Caco-2 (cell line): ENCODE measurements around the gene CCT8L2. TPM values are rescaled to one million over a fixed set of nuclear protein-coding genes. Genes with fewer than 3 reads are reported as not detected.
"Not testable (repeated sequence)": the region's sequence is repeated elsewhere in the genome, so short reads cannot be mapped to it uniquely, and the experiment has no call there.

Experiments
- BruUV-seq: library from RNA; stranded (reverse); fragments of 400-500 nt; replicated peaks from 2 replicates; lab custom pipeline; 2021; lab: Mats Ljungman, UMichigan
- CTCF ChIA-PET: fragments of 300-600 bp; sonication (Branson Sonifier 250); formaldehyde crosslinking; loops from one replicate; lab custom pipeline; 2022; ENCODE audit warnings: antibody characterized with exemption; lab: Charles Lee
- POLR2A ChIA-PET: fragments of 300-600 bp; sonication (Branson Sonifier 250); formaldehyde crosslinking; loops from one replicate; lab custom pipeline; 2022; ENCODE audit warnings: antibody characterized with exemption; lab: Charles Lee
- DNase-seq, 2 experiments: peaks; one replicate each; pipeline versions ENCODE4 v3.0.0 to v3.0.0-alpha.2; 2020 to 2022
- H3K27me3 ChIP-seq: replicated peaks from 2 replicates; pipeline ENCODE4 v1.6.0; 2011; ENCODE audit warnings: low read length; ENCODE audit not compliant: control insufficient read depth, insufficient read depth
- H3K36me3 ChIP-seq: 2 replicates; pipeline ENCODE4 v1.5.1; 2011; ENCODE audit warnings: low read length; ENCODE audit not compliant: control insufficient read depth, insufficient read depth
- H3K4me1 ChIP-seq: fragments of 250-450 bp; sonication (Bioruptor Pico); 2 replicates; pipeline ENCODE4 v1.5.1; 2020; ENCODE audit warnings: mild to moderate bottlenecking
- H3K4me3 ChIP-seq: 2 replicates; pipeline ENCODE4 v1.5.1; 2011; ENCODE audit warnings: low read depth, mild to moderate bottlenecking, control low read depth, low read length
- H3K9me3 ChIP-seq: fragments of 250-450 bp; sonication (Bioruptor Pico); 2 replicates; pipeline ENCODE4 v1.5.1; 2020; ENCODE audit warnings: mild to moderate bottlenecking, moderate library complexity
- H3K27ac Mint-ChIP-seq: one replicate; pipeline ENCODE4 v1.8.0; 2022; ENCODE audit warnings: mixed read lengths; ENCODE audit not compliant: unreplicated experiment
- H3K27me3 Mint-ChIP-seq: one replicate; pipeline ENCODE4 v1.8.0; 2022; ENCODE audit warnings: mixed read lengths; ENCODE audit not compliant: insufficient read depth, unreplicated experiment
- H3K36me3 Mint-ChIP-seq: one replicate; pipeline ENCODE4 v1.8.0; 2022; ENCODE audit warnings: mild to moderate bottlenecking, mixed read lengths; ENCODE audit not compliant: insufficient read depth, unreplicated experiment
- H3K4me1 Mint-ChIP-seq: one replicate; pipeline ENCODE4 v1.8.0; 2022; ENCODE audit warnings: low read depth, mixed read lengths; ENCODE audit not compliant: unreplicated experiment
- H3K4me3 Mint-ChIP-seq: one replicate; pipeline ENCODE4 v1.8.0; 2022; ENCODE audit warnings: mild to moderate bottlenecking, moderate library complexity, mixed read lengths; ENCODE audit not compliant: unreplicated experiment
- H3K9me3 Mint-ChIP-seq: one replicate; pipeline ENCODE4 v1.8.0; 2022; ENCODE audit warnings: mixed read lengths; ENCODE audit not compliant: unreplicated experiment
- CTCF ChIP-seq, 2 experiments: fragments of 200-600 bp in 1 of 2; IDR thresholded peaks; 1 replicate in 1 of 2; 2 replicates in 1 of 2; pipeline versions ENCODE4 v1.5.1 to v1.8.0; 2011 to 2022; ENCODE audit warnings: antibody characterized with exemption in 1 of 2, control low read depth in 1 of 2, inconsistent platforms in 1 of 2, low read depth in 1 of 2, low read length in 1 of 2, mild to moderate bottlenecking in 1 of 2, moderate library complexity in 1 of 2; ENCODE audit not compliant: insufficient read depth in 1 of 2, severe bottlenecking in 1 of 2, unreplicated experiment in 1 of 2
- intact Hi-C: fragments of 100-400 bp; cut with micrococcal nuclease; formaldehyde crosslinking; loops from one replicate; pipeline ENCODE4 v1.10.0; 2022; ENCODE audit not compliant: unreplicated experiment
- total RNA-seq: library from RNA; stranded (reverse); gene quantifications from 2 replicates; pipeline ENCODE4 v1.2.3, GENCODE V29; 2022

The CCT8L2 gene
- total RNA-seq, 1 experiment from 2014 or later, result not detected

DNA sequence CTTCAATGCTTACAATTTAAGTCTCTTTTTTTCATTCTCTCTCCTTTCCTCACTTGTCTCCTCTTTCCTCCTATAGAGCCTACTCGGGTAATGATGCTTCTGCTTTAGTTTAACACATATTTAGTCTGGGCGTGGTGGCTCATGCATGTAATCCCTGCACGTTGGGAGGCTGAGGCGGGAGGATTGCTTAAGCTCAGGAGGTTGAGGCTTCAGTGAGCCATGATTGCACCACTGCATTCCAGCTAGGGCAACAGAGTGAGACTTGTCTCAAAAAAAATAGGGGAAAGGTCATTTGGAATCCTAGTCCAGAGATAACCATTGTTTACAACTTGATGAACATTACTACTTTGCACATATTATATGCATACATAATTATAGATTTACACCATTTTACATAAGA lies 1.4 kb upstream of the CCT8L2 start:
- no peaks in the 10 kb centered on the region for H3K4me1 ChIP-seq
- CTCF ChIA-PET, result no interaction called here
- intact Hi-C loops, result no loop called here

GRCh38 chr22:16592231-16592630 lies 379 bp downstream of the CCT8L2 start:
- H3K36me3 Mint-ChIP-seq, POLR2A ChIA-PET, H3K36me3 ChIP-seq, H3K4me3 Mint-ChIP-seq, H3K27ac Mint-ChIP-seq, H3K9me3 Mint-ChIP-seq, H3K4me1 ChIP-seq, BruUV-seq, H3K27me3 Mint-ChIP-seq, intact Hi-C loops, H3K4me3 ChIP-seq, H3K9me3 ChIP-seq, H3K27me3 ChIP-seq, DNase-seq, CTCF ChIA-PET, H3K4me1 Mint-ChIP-seq: not testable (repeated sequence)

More for the DNA sequence above, 1.4 kb upstream of the CCT8L2 start:
- Histone ChIP-seq H3K27me3 (no peaks in the 10 kb centered on the region), H3K4me3 (no peak overlapping the region), H3K36me3 (no peaks in the 10 kb centered on the region), H3K9me3 (no peaks in the 10 kb centered on the region)
- POLR2A ChIA-PET, result no interaction called here
- no TSS peak for BruUV-seq
- no peaks in the 10 kb centered on the region for H3K36me3 Mint-ChIP-seq
- H3K27ac Mint-ChIP-seq, result no peak overlapping the region
- no peaks in the 10 kb centered on the region for H3K27me3 Mint-ChIP-seq
- no peaks in the 10 kb centered on the region for H3K9me3 Mint-ChIP-seq
- no peak overlapping the region for H3K4me3 Mint-ChIP-seq
- no peak for DNase-seq
- TF ChIP-seq CTCF (IDR thresholded peaks at IDR 0.05; ENCODE audit: insufficient read depth in 1 of 2, low read depth in 1 of 2, low read length in 1 of 2, severe bottlenecking in 1 of 2, unreplicated experiment in 1 of 2), result no peak
- H3K4me1 Mint-ChIP-seq, result no peaks in the 10 kb centered on the region

- H3K4me1 ChIP-seq, H3K36me3 Mint-ChIP-seq, H3K36me3 ChIP-seq, BruUV-seq, H3K27me3 ChIP-seq, POLR2A ChIA-PET, DNase-seq, H3K27me3 Mint-ChIP-seq, H3K9me3 ChIP-seq, CTCF ChIA-PET, H3K4me1 Mint-ChIP-seq, H3K4me3 ChIP-seq, H3K4me3 Mint-ChIP-seq, H3K27ac Mint-ChIP-seq, H3K9me3 Mint-ChIP-seq, intact Hi-C loops: not testable (repeated sequence)
Measured at GRCh38 chr22:16591136-16591535, 1.5 kb downstream of the CCT8L2 start.

DNA sequence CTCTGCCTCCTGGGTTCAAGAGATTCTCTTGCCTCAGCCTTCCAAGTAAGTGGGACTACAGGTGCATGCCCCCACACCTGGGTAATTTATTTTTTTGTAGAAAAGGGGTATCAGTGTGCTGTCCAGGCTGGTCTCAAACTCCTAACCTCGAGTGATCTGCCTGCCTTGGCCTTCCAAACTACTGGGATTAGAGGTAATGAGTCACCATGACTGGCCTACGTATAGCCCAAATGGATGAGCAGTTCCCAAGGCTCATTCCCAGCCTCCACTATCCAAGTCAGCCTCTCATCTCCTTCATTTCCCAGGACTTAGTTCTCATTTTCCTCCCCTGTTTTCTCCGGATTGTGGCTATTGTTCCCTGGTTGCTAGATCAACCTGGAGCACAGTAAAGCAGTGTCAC lies 5.6 kb downstream of the CCT8L2 start:
- Mint-ChIP-seq H3K27ac (no peak overlapping the region), H3K36me3 (no peaks in the 10 kb centered on the region), H3K9me3 (no peaks in the 10 kb centered on the region), H3K4me3 (no peak overlapping the region), H3K4me1 (no peaks in the 10 kb centered on the region), H3K27me3 (no peaks in the 10 kb centered on the region)
- intact Hi-C loops, result no loop called here
- Histone ChIP-seq H3K36me3 (no peaks in the 10 kb centered on the region), H3K4me1 (no peaks in the 10 kb centered on the region), H3K9me3 (no peaks in the 10 kb centered on the region), H3K4me3 (no peak overlapping the region), H3K27me3 (no peaks in the 10 kb centered on the region)
- no peak for DNase-seq
- ChIA-PET CTCF (no interaction called here), POLR2A (no interaction called here)
- no TSS peak for BruUV-seq
- TF ChIP-seq CTCF (IDR thresholded peaks at IDR 0.05; ENCODE audit: insufficient read depth in 1 of 2, low read depth in 1 of 2, low read length in 1 of 2, severe bottlenecking in 1 of 2, unreplicated experiment in 1 of 2), result no peak
